Endothelial cell of umbilical vein (primary cell): ENCODE results near the gene DPH2. TPM values are rescaled to one million over a fixed set of nuclear protein-coding genes. Genes with fewer than 3 reads are reported as not detected.

Experiments used
- BruUV-seq: library from RNA; stranded (reverse); fragments of 400-500 nt; replicated peaks from 2 replicates; lab custom pipeline; 2021; lab: Mats Ljungman, UMichigan
- CTCF ChIA-PET: fragments of 300-600, 350-600 bp; sonication (Branson Sonifier 250); formaldehyde crosslinking; loops from one replicate; lab custom pipeline; 2021; ENCODE audit warnings: antibody characterized with exemption, inconsistent platforms; lab: Charles Lee
- POLR2A ChIA-PET: fragments of 300-600, 350-600 bp; sonication (Branson Sonifier 250); formaldehyde crosslinking; loops from one replicate; lab custom pipeline; 2021; ENCODE audit warnings: antibody characterized with exemption, inconsistent platforms; lab: Charles Lee
- DNase-seq: peaks from one replicate; pipeline ENCODE4 v3.0.0-alpha.2; 2011; ENCODE audit warnings: low read depth, low spot score
- FAIRE-seq: peaks from 2 replicates; lab custom pipeline; 2011; peaks lifted over from hg19 to GRCh38; lab: Jason Lieb, UNC
- H2AFZ ChIP-seq: 2 replicates; pipeline ENCODE4 v1.6.0; 2012; ENCODE audit warnings: low read depth, low read length, control low read depth, inconsistent platforms
- H3K27ac ChIP-seq: 2 replicates; pipeline ENCODE4 v1.5.1; 2011; ENCODE audit warnings: low read depth, mild to moderate bottlenecking, control low read depth, low read length, moderate library complexity; ENCODE audit not compliant: insufficient read depth
- H3K27me3 ChIP-seq, 2 experiments: 2 replicates each; pipeline versions ENCODE4 v1.6.0 to v1.6.1; 2011; ENCODE audit warnings: low read length in 2 of 2, mixed read lengths in 1 of 2; ENCODE audit not compliant: control insufficient read depth in 2 of 2, insufficient read depth in 2 of 2
- H3K36me3 ChIP-seq, 2 experiments: 2 replicates in 1 of 2; 3 replicates in 1 of 2; pipeline ENCODE4 v1.5.1; 2011; ENCODE audit warnings: low read length in 2 of 2, mild to moderate bottlenecking in 1 of 2, moderate library complexity in 1 of 2; ENCODE audit not compliant: control insufficient read depth in 2 of 2, insufficient read depth in 2 of 2; ENCODE audit errors: extremely low read depth in 1 of 2
- H3K4me1 ChIP-seq: 3 replicates; pipeline ENCODE4 v1.5.1; 2011; ENCODE audit warnings: mild to moderate bottlenecking, low read length; ENCODE audit not compliant: control insufficient read depth, insufficient read depth; ENCODE audit errors: extremely low read depth
- H3K4me2 ChIP-seq: 2 replicates; pipeline ENCODE4 v1.6.1; 2011; ENCODE audit warnings: low read length, control low read depth, mixed read lengths; ENCODE audit not compliant: insufficient read depth
- H3K4me3 ChIP-seq, 3 experiments: fragments of 200-600 bp in 1 of 3; sonication (generic), shearing (Covaris generic) in 1 of 3; replicated peaks in 1 of 3; 2 replicates each; pipeline ENCODE4 v1.5.1; 2011 to 2016; ENCODE audit warnings: control low read depth in 3 of 3, low read length in 3 of 3, mild to moderate bottlenecking in 2 of 3, inconsistent platforms in 1 of 3, low read depth in 1 of 3, moderate library complexity in 1 of 3; ENCODE audit not compliant: insufficient read depth in 1 of 3
- H3K79me2 ChIP-seq: 2 replicates; pipeline ENCODE4 v1.6.0; 2012; ENCODE audit warnings: low read length, inconsistent platforms; ENCODE audit not compliant: control insufficient read depth, insufficient read depth
- H3K9ac ChIP-seq: replicated peaks from 2 replicates; pipeline ENCODE3; 2011; ENCODE audit warnings: low read length, control low read depth; ENCODE audit not compliant: insufficient read depth; ENCODE audit errors: extremely low read depth
- H3K9me1 ChIP-seq: replicated peaks from 3 replicates; pipeline ENCODE4 v1.6.0; 2011; ENCODE audit warnings: mild to moderate bottlenecking, low read length; ENCODE audit not compliant: control insufficient read depth, insufficient read depth; ENCODE audit errors: extremely low read depth
- H3K9me3 ChIP-seq: replicated peaks from 2 replicates; pipeline ENCODE4 v1.5.1; 2012; ENCODE audit warnings: low read length, inconsistent platforms; ENCODE audit not compliant: control insufficient read depth, insufficient read depth
- H4K20me1 ChIP-seq: replicated peaks from 2 replicates; pipeline ENCODE3; 2011; ENCODE audit warnings: mild to moderate bottlenecking, low read length; ENCODE audit not compliant: control insufficient read depth, insufficient read depth; ENCODE audit errors: extremely low read depth
- EZH2 ChIP-seq: IDR thresholded peaks from 2 replicates; pipeline ENCODE4 v1.6.1; 2012; ENCODE audit warnings: borderline replicate concordance, low read depth, mild to moderate bottlenecking, moderate library complexity, low read length, inconsistent platforms; ENCODE audit not compliant: severe bottlenecking
- FOS ChIP-seq: IDR thresholded peaks from 2 replicates; pipeline ENCODE4 v1.6.1; 2011; ENCODE audit warnings: mild to moderate bottlenecking, low read length, moderate library complexity, borderline replicate concordance; ENCODE audit not compliant: insufficient read depth
- GATA2 ChIP-seq: IDR thresholded peaks from 2 replicates; pipeline ENCODE4 v1.7.0; 2011; ENCODE audit warnings: low read depth, mild to moderate bottlenecking, moderate library complexity, mixed read lengths, low read length; ENCODE audit not compliant: insufficient read length, insufficient read depth
- JUN ChIP-seq: IDR thresholded peaks from 2 replicates; pipeline ENCODE4 v1.6.1; 2011; ENCODE audit warnings: borderline replicate concordance, low read depth; ENCODE audit not compliant: insufficient read length, insufficient read depth
- MAX ChIP-seq: IDR thresholded peaks from 2 replicates; pipeline ENCODE4 v1.6.1; 2011; ENCODE audit not compliant: insufficient read depth, insufficient read length
- MYC ChIP-seq: IDR thresholded peaks from one replicate; pipeline ENCODE4 v1.6.1; 2011; ENCODE audit warnings: mild to moderate bottlenecking, low read depth, low read length
- POLR2A ChIP-seq: IDR thresholded peaks from 2 replicates; pipeline ENCODE4 v1.6.1; 2012; ENCODE audit warnings: low read depth, mild to moderate bottlenecking, control low read depth, low read length
- POLR2AphosphoS5 ChIP-seq: IDR thresholded peaks from 2 replicates; pipeline ENCODE4 v1.6.1; 2012; ENCODE audit warnings: low read depth, mild to moderate bottlenecking, control low read depth, low read length, moderate library complexity; ENCODE audit not compliant: insufficient read depth
- dilution Hi-C: fragments of 300-500 bp; cut with MboI; formaldehyde crosslinking; loops from one replicate; pipeline ENCODE4 v1.15.0; 2019; ENCODE audit warnings: low sequenced_read_pairs; ENCODE audit not compliant: extremely low pct_ligation_motif_present
- intact Hi-C: fragments of 100-400 bp; cut with micrococcal nuclease; formaldehyde crosslinking; loops from one replicate; pipeline ENCODE4 v1.10.0; 2022
- polyA plus RNA-seq, 4 experiments: library from polyadenylated mRNA; depleted of rRNA in 3 of 4; stranded (reverse) in 3 of 4; unstranded in 1 of 4; fragments of >200 nt; gene quantifications; 2 replicates each; pipeline versions ENCODE4 v1.2.1 to v1.2.3, GENCODE V29; 2011 to 2012; ENCODE audit warnings: missing spikeins in 1 of 4
- total RNA-seq: library from RNA; stranded (reverse); gene quantifications from 2 replicates; pipeline ENCODE4 v1.2.3, GENCODE V29; 2021
- TF ChIP-seq, protein P1 (sequence below), 2 donors: IDR thresholded peaks; 1 replicate in 1 of 2; 2 replicates in 1 of 2; pipeline ENCODE4 v1.5.1; 2011; ENCODE audit warnings: low read length in 2 of 2, mild to moderate bottlenecking in 2 of 2, moderate library complexity in 2 of 2, control low read depth in 1 of 2, inconsistent platforms in 1 of 2, low read depth in 1 of 2; ENCODE audit not compliant: insufficient read depth in 1 of 2; ENCODE audit errors: extremely low read depth in 1 of 2

Gene DPH2
- total and polyA plus RNA-seq, 2 donors (not counting 3 experiments of a cell fraction or from before 2014, with no cell fraction given) = 28.1 to 59.1 TPM

DNA sequence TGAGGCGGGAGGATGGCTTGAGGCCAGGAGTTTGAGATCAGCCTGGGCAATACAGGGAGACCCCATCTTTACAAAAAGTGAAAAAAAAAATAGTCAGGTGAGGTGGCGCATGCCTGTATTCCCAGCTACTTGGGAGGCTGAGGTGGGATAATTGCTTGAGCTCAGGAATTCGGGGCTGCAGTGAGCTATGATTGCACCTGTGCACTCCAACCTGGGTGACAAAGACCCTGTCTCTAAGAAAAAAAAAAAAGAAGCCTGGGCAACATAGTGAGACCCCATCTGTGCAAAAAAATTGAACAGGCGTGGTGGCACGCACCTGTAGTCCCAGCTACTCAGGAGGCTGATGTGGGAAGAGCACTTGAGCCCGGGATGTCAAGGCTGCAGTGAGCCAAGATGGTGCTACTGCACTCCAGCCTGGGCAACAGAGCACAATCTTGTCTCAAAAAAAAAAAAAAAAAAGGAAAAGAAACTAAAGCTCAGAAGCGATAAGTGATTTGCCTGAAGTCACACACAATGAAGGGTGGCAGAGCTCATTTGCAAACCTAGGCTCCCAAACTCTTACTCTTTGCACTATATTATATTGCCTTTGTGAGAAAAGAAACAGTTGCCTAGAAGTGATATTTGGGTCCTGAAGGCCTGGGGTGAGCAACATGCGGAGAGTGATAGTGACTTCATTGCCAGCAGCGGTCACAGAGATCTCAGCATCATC lies 23.6 kb downstream of the DPH2 start:
- Histone ChIP-seq H3K4me2 (no peak overlapping the region), H3K9ac (no peak overlapping the region), H3K9me1 (no peaks in the 10 kb centered on the region), H3K27ac (no peak overlapping the region), H3K9me3 (no peaks in the 10 kb centered on the region), H2AFZ (no peak overlapping the region), H3K4me1 (peaks cover 7% of the 10 kb centered on the region), H3K36me3 (no peaks in the 10 kb centered on the region), H3K4me3 (no peak overlapping the region), H3K79me2 (no peaks in the 10 kb centered on the region), H3K27me3 (no peaks in the 10 kb centered on the region), H4K20me1 (no peaks in the 10 kb centered on the region)
- no peak for DNase-seq
- BruUV-seq = no TSS peak
- dilution Hi-C loops = no loop called here
- intact Hi-C loops = loop anchor here (5.0 kb wide), 2 partner anchors 39 to 231 kb away; partner anchors contain the start of gene SLC6A9
- FAIRE-seq = no peak
- no peak for TF ChIP-seq MAX
- TF ChIP-seq MYC = no peak
- no peak for TF ChIP-seq POLR2AphosphoS5
- no peak for TF ChIP-seq FOS
- TF ChIP-seq, protein P1, sequence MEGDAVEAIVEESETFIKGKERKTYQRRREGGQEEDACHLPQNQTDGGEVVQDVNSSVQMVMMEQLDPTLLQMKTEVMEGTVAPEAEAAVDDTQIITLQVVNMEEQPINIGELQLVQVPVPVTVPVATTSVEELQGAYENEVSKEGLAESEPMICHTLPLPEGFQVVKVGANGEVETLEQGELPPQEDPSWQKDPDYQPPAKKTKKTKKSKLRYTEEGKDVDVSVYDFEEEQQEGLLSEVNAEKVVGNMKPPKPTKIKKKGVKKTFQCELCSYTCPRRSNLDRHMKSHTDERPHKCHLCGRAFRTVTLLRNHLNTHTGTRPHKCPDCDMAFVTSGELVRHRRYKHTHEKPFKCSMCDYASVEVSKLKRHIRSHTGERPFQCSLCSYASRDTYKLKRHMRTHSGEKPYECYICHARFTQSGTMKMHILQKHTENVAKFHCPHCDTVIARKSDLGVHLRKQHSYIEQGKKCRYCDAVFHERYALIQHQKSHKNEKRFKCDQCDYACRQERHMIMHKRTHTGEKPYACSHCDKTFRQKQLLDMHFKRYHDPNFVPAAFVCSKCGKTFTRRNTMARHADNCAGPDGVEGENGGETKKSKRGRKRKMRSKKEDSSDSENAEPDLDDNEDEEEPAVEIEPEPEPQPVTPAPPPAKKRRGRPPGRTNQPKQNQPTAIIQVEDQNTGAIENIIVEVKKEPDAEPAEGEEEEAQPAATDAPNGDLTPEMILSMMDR (IDR thresholded peaks at IDR 0.05; ENCODE audit: extremely low read depth in 1 of 2, insufficient read depth in 1 of 2, low read depth in 1 of 2, low read length in 2 of 2) = no peak
- no peak for TF ChIP-seq GATA2
- no peak for TF ChIP-seq EZH2
- no peak for TF ChIP-seq JUN
- TF ChIP-seq POLR2A = no peak
- CTCF ChIA-PET = interaction anchor here (0.7 to 3.3 kb wide), 5 partner anchors 9 to 230 kb away, joined by 3 to 14 read pairs (median 7); no protein-coding TSS in a partner anchor
- POLR2A ChIA-PET = no interaction called here
